HepG2 (cell line): Measurements from ENCODE around the gene LGR6. TPM values are rescaled to one million over a fixed set of nuclear protein-coding genes. Genes with fewer than 3 reads are reported as not detected.

ENCODE experiments used
- CSRNP1 ChIP-seq: sonication (generic); formaldehyde crosslinking; IDR thresholded peaks from 2 replicates; pipeline ENCODE4 v1.8.1; 2023; ENCODE audit warnings: mild to moderate bottlenecking, missing genetic modification reagents
- GMEB2 ChIP-seq: IDR thresholded peaks from 2 replicates; pipeline ENCODE4 v1.6.1; 2016; ENCODE audit warnings: missing biosample characterization, missing genetic modification reagents, low read depth
- NKX3-1 ChIP-seq: sonication (generic); formaldehyde crosslinking; IDR thresholded peaks from 2 replicates; pipeline ENCODE4 v1.5.0; 2020; ENCODE audit warnings: missing genetic modification reagents
- NONO ChIP-seq, 2 experiments: fragments of 450-650 bp in 1 of 2; sonication (generic) in 1 of 2; formaldehyde crosslinking in 1 of 2; IDR thresholded peaks in 1 of 2; conservative IDR thresholded peaks in 1 of 2; 2 replicates each; pipeline versions ENCODE4 v1.6.1 to v1.8.0; 2017 to 2022; ENCODE audit warnings: mild to moderate bottlenecking in 1 of 2, missing genetic modification reagents in 1 of 2, moderate library complexity in 1 of 2
- RARG ChIP-seq: sonication (generic); formaldehyde crosslinking; IDR thresholded peaks from 2 replicates; pipeline ENCODE4 v1.4.0; 2020; ENCODE audit warnings: low read depth, mild to moderate bottlenecking, missing genetic modification reagents
- RBAK ChIP-seq: sonication (generic); formaldehyde crosslinking; IDR thresholded peaks from 2 replicates; pipeline ENCODE4 v1.5.1; 2020; ENCODE audit warnings: mild to moderate bottlenecking, missing genetic modification reagents
- RERE ChIP-seq: IDR thresholded peaks from 2 replicates; pipeline ENCODE4 v1.6.1; 2016; ENCODE audit warnings: low read depth, missing genetic modification reagents, missing compliant biosample characterization
- TEAD2 ChIP-seq: sonication (generic); formaldehyde crosslinking; IDR thresholded peaks from 2 replicates; pipeline ENCODE4 v1.9.0; 2021; ENCODE audit warnings: missing genetic modification reagents
- THRA ChIP-seq: sonication (generic); formaldehyde crosslinking; IDR thresholded peaks from 2 replicates; pipeline ENCODE4 v1.4.0; 2020; ENCODE audit warnings: missing genetic modification reagents, borderline replicate concordance
- ZBTB25 ChIP-seq: IDR thresholded peaks from 2 replicates; pipeline ENCODE4 v1.6.1; 2018; ENCODE audit warnings: missing genetic modification reagents
- ZFP36 ChIP-seq: fragments of 150-350 bp; IDR thresholded peaks from 2 replicates; pipeline ENCODE4 v1.6.1; 2018; ENCODE audit warnings: borderline replicate concordance, low read length, low read depth; ENCODE audit not compliant: partially characterized antibody
- ZNF225 ChIP-seq: sonication (generic); formaldehyde crosslinking; IDR thresholded peaks from 2 replicates; pipeline ENCODE4 v1.4.0; 2020; ENCODE audit warnings: mild to moderate bottlenecking, missing genetic modification reagents
- ZNF24 ChIP-seq: fragments of 450-650 bp; IDR thresholded peaks from 2 replicates; pipeline ENCODE4 v1.6.1; 2017; ENCODE audit warnings: antibody characterized with exemption, mild to moderate bottlenecking
- ZNF414 ChIP-seq: sonication (generic); formaldehyde crosslinking; IDR thresholded peaks from 2 replicates; pipeline ENCODE4 v1.5.0; 2020; ENCODE audit warnings: missing genetic modification reagents
- ZNF766 ChIP-seq: sonication (generic); formaldehyde crosslinking; IDR thresholded peaks from 2 replicates; pipeline ENCODE4 v1.5.0; 2020; ENCODE audit warnings: missing genetic modification reagents, borderline replicate concordance
- polyA plus RNA-seq, 8 experiments: library from polyadenylated mRNA; depleted of rRNA in 3 of 8; stranded (reverse) in 7 of 8; unstranded in 1 of 8; fragments of >200 nt; fragmentation: Illumina TruSeq in 4 of 8; extraction: Trizol in 4 of 8; gene quantifications; 2 replicates each; pipeline versions ENCODE4 v1.2.1 to v1.2.3, GENCODE V29; 2011 to 2016; ENCODE audit warnings: low read depth in 4 of 8, missing spikeins in 1 of 8, mixed read lengths in 1 of 8; ENCODE audit not compliant: insufficient read depth in 1 of 8
- total RNA-seq, 5 experiments: library from RNA; depleted of rRNA; stranded (reverse); fragments of >200 nt; fragmentation: Illumina TruSeq; extraction: Trizol; gene quantifications; 2 replicates each; pipeline ENCODE4 v1.2.3, GENCODE V29; 2016; ENCODE audit warnings: low read depth in 1 of 5

Gene LGR6
- total and polyA plus RNA-seq, 2 of the 13 experiments (the other 11 are each of a cell fraction or from before 2014, with no cell fraction given): 0.07 TPM; not detected in 1

- TF ChIP-seq CSRNP1 (no peak), ZNF766 (CRISPR knock-in tag) (no peak), THRA (CRISPR knock-in tag) (no peak), RBAK (no peak), NKX3-1 (CRISPR knock-in tag) (no peak), ZNF225 (no peak), ZBTB25 (CRISPR knock-in tag) (no peak), GMEB2 (CRISPR knock-in tag) (no peak), RERE (no peak), ZNF24 (no peak), TEAD2 (CRISPR knock-in tag) (no peak), ZFP36 (peak; percentile 27), NONO (IDR thresholded peaks at IDR 0.05) (no peak), NONO (CRISPR knock-in tag; conservative IDR thresholded peaks at IDR 0.05) (0 out of 2 replicates have a peak, but pooled peaks have one; percentile 25), RARG (0 out of 2 replicates have a peak, but pooled peaks have one; percentile 48), ZNF414 (CRISPR knock-in tag) (no peak)
Observed at GRCh38 chr1:202189918-202190715, 3.5 kb upstream of the LGR6 start (continued).
